OCI-LY1 (cell line): ENCODE measurements around the gene GBP4.

Source experiments
- H2AFZ ChIP-seq: fragments of 200-600 bp; sonication (generic), shearing (Covaris generic); 2 replicates; pipeline ENCODE4 v1.6.0; 2014; ENCODE audit warnings: antibody characterized with exemption, mild to moderate bottlenecking, low read length
- H3F3A ChIP-seq: fragments of 200-600 bp; sonication (generic), shearing (Covaris generic); 2 replicates; pipeline ENCODE4 v1.6.0; 2014; ENCODE audit warnings: mild to moderate bottlenecking, antibody characterized with exemption, low read length, moderate library complexity; ENCODE audit not compliant: insufficient read depth
- H3K27ac ChIP-seq: fragments of 200-600 bp; sonication (generic); 2 replicates; pipeline ENCODE4 v1.5.1; 2014; ENCODE audit warnings: low read length, mixed run types, mild to moderate bottlenecking, low read depth; ENCODE audit not compliant: poor library complexity, severe bottlenecking
- H3K27me3 ChIP-seq: fragments of 200-600 bp; sonication (generic); 2 replicates; pipeline ENCODE4 v1.6.0; 2014; ENCODE audit warnings: antibody characterized with exemption, mild to moderate bottlenecking, low read length, moderate library complexity; ENCODE audit not compliant: insufficient read depth
- H3K36me3 ChIP-seq: fragments of 200-600 bp; sonication (generic); 2 replicates; pipeline ENCODE4 v1.6.1; 2014; ENCODE audit warnings: mild to moderate bottlenecking, antibody characterized with exemption, low read length, moderate library complexity, mixed read lengths; ENCODE audit not compliant: insufficient read depth
- H3K4me1 ChIP-seq: fragments of 200-600 bp; sonication (generic); 2 replicates; pipeline ENCODE4 v1.5.1; 2014; ENCODE audit warnings: mild to moderate bottlenecking, low read length, moderate library complexity; ENCODE audit not compliant: insufficient read depth, severe bottlenecking
- H3K4me2 ChIP-seq: fragments of 200-600 bp; sonication (generic), shearing (Covaris generic); 2 replicates; pipeline ENCODE4 v1.6.1; 2014; ENCODE audit warnings: low read length
- H3K4me3 ChIP-seq: fragments of 200-600 bp; sonication (generic); 2 replicates; pipeline ENCODE4 v1.5.1; 2014; ENCODE audit warnings: low read length, low read depth, mild to moderate bottlenecking, mixed read lengths; ENCODE audit not compliant: poor library complexity, severe bottlenecking
- H3K79me2 ChIP-seq: fragments of 200-600 bp; shearing (Covaris generic); 2 replicates; pipeline ENCODE4 v1.6.1; 2016; ENCODE audit warnings: mixed run types, low read length, mixed read lengths; ENCODE audit not compliant: insufficient read depth
- H3K9ac ChIP-seq: fragments of 200-600 bp; sonication (generic), shearing (Covaris generic); 2 replicates; pipeline ENCODE4 v1.6.1; 2014; ENCODE audit warnings: mild to moderate bottlenecking, low read length, mixed read lengths
- H3K9me2 ChIP-seq: fragments of 200-600 bp; sonication (generic), shearing (Covaris generic); 2 replicates; pipeline ENCODE4 v1.6.1; 2014; ENCODE audit warnings: low read depth, mild to moderate bottlenecking, low read length, mixed read lengths
- H3K9me3 ChIP-seq: fragments of 200-600 bp; shearing (Covaris generic); 2 replicates; pipeline ENCODE4 v1.6.1; 2014; ENCODE audit warnings: low read length, mixed read lengths
- H4K20me1 ChIP-seq: fragments of 200-600 bp; sonication (generic), shearing (Covaris generic); 2 replicates; pipeline ENCODE4 v1.6.0; 2016; ENCODE audit warnings: mild to moderate bottlenecking, low read length; ENCODE audit not compliant: insufficient read depth
- CTCF ChIP-seq: fragments of 200-600 bp; sonication (generic), shearing (Covaris generic); IDR thresholded peaks from 2 replicates; pipeline ENCODE4 v1.5.1; 2017; ENCODE audit warnings: mild to moderate bottlenecking, antibody characterized with exemption, low read length, moderate library complexity, mixed read lengths
- EZH2 ChIP-seq: fragments of 200-600 bp; sonication (generic), shearing (Covaris generic); IDR thresholded peaks from 2 replicates; pipeline ENCODE4 v1.8.0; 2017; ENCODE audit warnings: borderline replicate concordance, mixed run types, mild to moderate bottlenecking, antibody characterized with exemption, low read length, moderate library complexity, mixed read lengths

The GBP4 gene

GRCh38 chr1:89199525-89200031, 836 bp upstream of the GBP4 start:
- no peak for TF ChIP-seq CTCF
- TF ChIP-seq EZH2, result no peak
- Histone ChIP-seq H2AFZ (no peak overlapping the region), H3K27ac (no peak overlapping the region), H3K79me2 (no peaks in the 10 kb centered on the region), H3K9me3 (no peaks in the 10 kb centered on the region), H3K9ac (no peak overlapping the region), H3K4me1 (no peaks in the 10 kb centered on the region), H4K20me1 (no peaks in the 10 kb centered on the region), H3K27me3 (no peaks in the 10 kb centered on the region), H3K4me3 (no peak overlapping the region), H3K36me3 (no peaks in the 10 kb centered on the region), H3K4me2 (no peak overlapping the region), H3F3A (no peaks in the 10 kb centered on the region), H3K9me2 (no peaks in the 10 kb centered on the region)

- Histone ChIP-seq H2AFZ (no peak overlapping the region), H3K79me2 (no peaks in the 10 kb centered on the region)
Observed at GRCh38 chr1:89198081-89198480, 661 bp downstream of the GBP4 start.

GRCh38 chr1:89195476-89195875, 3.3 kb downstream of the GBP4 start:
- no peak overlapping the region for H3K4me2 ChIP-seq
- H3K27me3 ChIP-seq, result no peaks in the 10 kb centered on the region
- H3K36me3 ChIP-seq, result no peaks in the 10 kb centered on the region
- no peaks in the 10 kb centered on the region for H4K20me1 ChIP-seq
- no peak overlapping the region for H3K4me3 ChIP-seq
- H3K9me3 ChIP-seq, result no peaks in the 10 kb centered on the region
- no peak overlapping the region for H3K9ac ChIP-seq
- no peak overlapping the region for H3K27ac ChIP-seq
- no peaks in the 10 kb centered on the region for H3F3A ChIP-seq
- no peaks in the 10 kb centered on the region for H3K4me1 ChIP-seq
- TF ChIP-seq EZH2, result no peak
- no peak for TF ChIP-seq CTCF
- H3K9me2 ChIP-seq, result no peaks in the 10 kb centered on the region
- H2AFZ ChIP-seq, result no peak overlapping the region
- no peaks in the 10 kb centered on the region for H3K79me2 ChIP-seq

More at GRCh38 chr1:89198081-89198480, 661 bp downstream of the GBP4 start:
- no peaks in the 10 kb centered on the region for H3K36me3 ChIP-seq
- TF ChIP-seq CTCF (no peak), EZH2 (no peak)
- H3K27me3 ChIP-seq, result no peaks in the 10 kb centered on the region
- H3K4me1 ChIP-seq, result no peaks in the 10 kb centered on the region
- H3K9ac ChIP-seq, result no peak overlapping the region
- no peak overlapping the region for H3K4me3 ChIP-seq
- H4K20me1 ChIP-seq, result no peaks in the 10 kb centered on the region
- H3K9me2 ChIP-seq, result no peaks in the 10 kb centered on the region
- no peaks in the 10 kb centered on the region for H3K9me3 ChIP-seq
- H3F3A ChIP-seq, result no peaks in the 10 kb centered on the region
- no peak overlapping the region for H3K4me2 ChIP-seq
- no peak overlapping the region for H3K27ac ChIP-seq
